HepG2 (cell line): ENCODE results near the gene LHX3. TPM values are rescaled to one million over a fixed set of nuclear protein-coding genes. Genes with fewer than 3 reads are reported as not detected.
A peak's percentile ranks its signal among the peaks of the same experiment; 100 is the strongest.

Experiments
- AGO1 ChIP-seq: fragments of 200-400 bp; formaldehyde crosslinking; IDR thresholded peaks from 2 replicates; pipeline ENCODE4 v1.6.1; 2017; ENCODE audit warnings: mild to moderate bottlenecking, low read depth, low read length, moderate library complexity; ENCODE audit not compliant: poor library complexity, severe bottlenecking
- ATF7 ChIP-seq, 2 experiments: fragments of 450-650 bp in 1 of 2; sonication (generic) in 1 of 2; formaldehyde crosslinking in 1 of 2; IDR thresholded peaks; 2 replicates each; pipeline versions ENCODE4 v1.4.0 to v1.6.1; 2016 to 2020; ENCODE audit warnings: antibody characterized with exemption in 1 of 2, mild to moderate bottlenecking in 1 of 2, missing genetic modification reagents in 1 of 2
- CHCHD3 ChIP-seq: sonication (generic); formaldehyde crosslinking; IDR thresholded peaks from 2 replicates; pipeline ENCODE4 v1.8.0; 2022; ENCODE audit warnings: mild to moderate bottlenecking, missing genetic modification reagents, moderate library complexity
- ELF1 ChIP-seq: sonication (generic); formaldehyde crosslinking; IDR thresholded peaks from 2 replicates; pipeline ENCODE4 v1.4.0; 2020; ENCODE audit warnings: missing genetic modification reagents
- GABPB1 ChIP-seq: IDR thresholded peaks from 2 replicates; pipeline ENCODE4 v1.6.1; 2016; ENCODE audit warnings: mild to moderate bottlenecking, missing genetic modification reagents, moderate library complexity, missing compliant biosample characterization
- SALL1 ChIP-seq: sonication (generic); formaldehyde crosslinking; IDR thresholded peaks from 2 replicates; pipeline ENCODE4 v1.8.0; 2022; ENCODE audit warnings: mild to moderate bottlenecking, missing genetic modification reagents
- SRSF9 ChIP-seq: fragments of 200-400 bp; formaldehyde crosslinking; IDR thresholded peaks from 2 replicates; pipeline ENCODE4 v1.6.1; 2018; ENCODE audit warnings: borderline replicate concordance, mild to moderate bottlenecking, low read depth, low read length; ENCODE audit not compliant: insufficient read depth, poor library complexity, severe bottlenecking
- ZBTB40 ChIP-seq, 2 experiments: fragments of 450-650 bp in 1 of 2; sonication (generic) in 1 of 2; formaldehyde crosslinking in 1 of 2; IDR thresholded peaks; 2 replicates each; pipeline versions ENCODE4 v1.6.1 to v1.8.0; 2016 to 2022; ENCODE audit warnings: antibody characterized with exemption in 1 of 2, mild to moderate bottlenecking in 1 of 2, missing genetic modification reagents in 1 of 2
- ZMYM4 ChIP-seq: sonication (generic); formaldehyde crosslinking; IDR thresholded peaks from 2 replicates; pipeline ENCODE4 v1.8.1; 2023; ENCODE audit warnings: mild to moderate bottlenecking, missing genetic modification reagents
- ZNF234 ChIP-seq: sonication (generic); formaldehyde crosslinking; conservative IDR thresholded peaks from 2 replicates; pipeline ENCODE4 v1.5.1; 2020; ENCODE audit warnings: mild to moderate bottlenecking, missing genetic modification reagents
- ZSCAN9 ChIP-seq: IDR thresholded peaks from 2 replicates; pipeline ENCODE4 v1.6.1; 2016; ENCODE audit warnings: borderline replicate concordance
- polyA plus RNA-seq, 8 experiments: library from polyadenylated mRNA; depleted of rRNA in 3 of 8; stranded (reverse) in 7 of 8; unstranded in 1 of 8; fragments of >200 nt; fragmentation: Illumina TruSeq in 4 of 8; extraction: Trizol in 4 of 8; gene quantifications; 2 replicates each; pipeline versions ENCODE4 v1.2.1 to v1.2.3, GENCODE V29; 2011 to 2016; ENCODE audit warnings: low read depth in 4 of 8, missing spikeins in 1 of 8, mixed read lengths in 1 of 8; ENCODE audit not compliant: insufficient read depth in 1 of 8
- total RNA-seq, 5 experiments: library from RNA; depleted of rRNA; stranded (reverse); fragments of >200 nt; fragmentation: Illumina TruSeq; extraction: Trizol; gene quantifications; 2 replicates each; pipeline ENCODE4 v1.2.3, GENCODE V29; 2016; ENCODE audit warnings: low read depth in 1 of 5
- TF ChIP-seq, protein P1 (sequence below): sonication (generic); formaldehyde crosslinking; IDR thresholded peaks from 2 replicates; pipeline ENCODE4 v1.5.1; 2020; ENCODE audit warnings: mild to moderate bottlenecking, missing genetic modification reagents, moderate library complexity
- TF ChIP-seq, protein P2 (sequence below): sonication (generic); formaldehyde crosslinking; IDR thresholded peaks from 2 replicates; pipeline ENCODE4 v1.8.0; 2022; ENCODE audit warnings: missing genetic modification reagents, mild to moderate bottlenecking, inconsistent platforms, borderline replicate concordance

The LHX3 gene
- total and polyA plus RNA-seq, 2 of the 13 experiments (the other 11 are each of a cell fraction or from before 2014, with no cell fraction given): not detected

- TF ChIP-seq, protein P1, sequence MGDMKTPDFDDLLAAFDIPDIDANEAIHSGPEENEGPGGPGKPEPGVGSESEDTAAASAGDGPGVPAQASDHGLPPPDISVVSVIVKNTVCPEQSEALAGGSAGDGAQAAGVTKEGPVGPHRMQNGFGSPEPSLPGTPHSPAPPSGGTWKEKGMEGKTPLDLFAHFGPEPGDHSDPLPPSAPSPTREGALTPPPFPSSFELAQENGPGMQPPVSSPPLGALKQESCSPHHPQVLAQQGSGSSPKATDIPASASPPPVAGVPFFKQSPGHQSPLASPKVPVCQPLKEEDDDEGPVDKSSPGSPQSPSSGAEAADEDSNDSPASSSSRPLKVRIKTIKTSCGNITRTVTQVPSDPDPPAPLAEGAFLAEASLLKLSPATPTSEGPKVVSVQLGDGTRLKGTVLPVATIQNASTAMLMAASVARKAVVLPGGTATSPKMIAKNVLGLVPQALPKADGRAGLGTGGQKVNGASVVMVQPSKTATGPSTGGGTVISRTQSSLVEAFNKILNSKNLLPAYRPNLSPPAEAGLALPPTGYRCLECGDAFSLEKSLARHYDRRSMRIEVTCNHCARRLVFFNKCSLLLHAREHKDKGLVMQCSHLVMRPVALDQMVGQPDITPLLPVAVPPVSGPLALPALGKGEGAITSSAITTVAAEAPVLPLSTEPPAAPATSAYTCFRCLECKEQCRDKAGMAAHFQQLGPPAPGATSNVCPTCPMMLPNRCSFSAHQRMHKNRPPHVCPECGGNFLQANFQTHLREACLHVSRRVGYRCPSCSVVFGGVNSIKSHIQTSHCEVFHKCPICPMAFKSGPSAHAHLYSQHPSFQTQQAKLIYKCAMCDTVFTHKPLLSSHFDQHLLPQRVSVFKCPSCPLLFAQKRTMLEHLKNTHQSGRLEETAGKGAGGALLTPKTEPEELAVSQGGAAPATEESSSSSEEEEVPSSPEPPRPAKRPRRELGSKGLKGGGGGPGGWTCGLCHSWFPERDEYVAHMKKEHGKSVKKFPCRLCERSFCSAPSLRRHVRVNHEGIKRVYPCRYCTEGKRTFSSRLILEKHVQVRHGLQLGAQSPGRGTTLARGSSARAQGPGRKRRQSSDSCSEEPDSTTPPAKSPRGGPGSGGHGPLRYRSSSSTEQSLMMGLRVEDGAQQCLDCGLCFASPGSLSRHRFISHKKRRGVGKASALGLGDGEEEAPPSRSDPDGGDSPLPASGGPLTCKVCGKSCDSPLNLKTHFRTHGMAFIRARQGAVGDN (CRISPR knock-in tag): peak; percentile 46; the same call in 1 of the 2 replicates
- TF ChIP-seq SALL1 (CRISPR knock-in tag) (peak; percentile 37), GABPB1 (CRISPR knock-in tag) (no peak), ZSCAN9 (CRISPR knock-in tag) (no peak), SRSF9 (no peak), AGO1 (no peak), ZMYM4 (CRISPR knock-in tag) (no peak), ZBTB40 (IDR thresholded peaks at IDR 0.05) (no peak), ZBTB40 (CRISPR knock-in tag; IDR thresholded peaks at IDR 0.05) (no peak), ELF1 (no peak), ZNF234 (CRISPR knock-in tag) (no peak), ATF7 (IDR thresholded peaks at IDR 0.05) (no peak), ATF7 (CRISPR knock-in tag; IDR thresholded peaks at IDR 0.05) (no peak), CHCHD3 (no peak)
- TF ChIP-seq, protein P2, sequence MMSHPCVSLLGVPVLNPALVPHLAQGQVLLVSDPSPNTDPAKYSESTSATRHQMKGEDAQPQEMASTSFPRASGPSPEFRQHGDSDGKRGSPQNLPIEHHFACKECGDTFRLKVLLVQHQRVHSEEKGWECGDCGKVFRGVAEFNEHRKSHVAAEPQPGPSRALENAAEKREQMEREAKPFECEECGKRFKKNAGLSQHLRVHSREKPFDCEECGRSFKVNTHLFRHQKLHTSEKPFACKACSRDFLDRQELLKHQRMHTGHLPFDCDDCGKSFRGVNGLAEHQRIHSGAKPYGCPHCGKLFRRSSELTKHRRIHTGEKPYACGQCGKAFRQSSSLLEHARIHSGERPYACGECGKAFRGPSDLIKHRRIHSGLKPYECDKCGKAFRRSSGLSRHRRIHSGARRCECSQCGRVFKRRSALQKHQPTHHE: no peak
These were observed 57.7 kb downstream of the LHX3 start (continued) for GRCh38 chr9:136147038-136147889.
